H9 (cell line): ENCODE data around the gene RALGDS. TPM values are rescaled to one million over a fixed set of nuclear protein-coding genes. Genes with fewer than 3 reads are reported as not detected.

Source experiments
- DNase-seq: peaks from one replicate; pipeline ENCODE4 v3.0.0-alpha.2; 2017
- H2AFZ ChIP-seq: one replicate; pipeline ENCODE4 v1.6.1; 2013; ENCODE audit warnings: mild to moderate bottlenecking, low read length, control low read depth, moderate library complexity
- H2AK5ac ChIP-seq: 2 replicates; pipeline ENCODE4 v1.6.1; 2013; ENCODE audit warnings: low read length, control low read depth, mixed read lengths; ENCODE audit not compliant: insufficient read length
- H2BK120ac ChIP-seq: one replicate; pipeline ENCODE4 v1.6.1; 2013; ENCODE audit warnings: low read depth, mild to moderate bottlenecking, low read length, control low read depth, inconsistent platforms; ENCODE audit not compliant: poor library complexity, severe bottlenecking
- H2BK12ac ChIP-seq: 2 replicates; pipeline ENCODE4 v1.6.1; 2013; ENCODE audit warnings: low read length, control low read depth, mixed read lengths, low read depth; ENCODE audit not compliant: insufficient read length
- H2BK15ac ChIP-seq: 2 replicates; pipeline ENCODE4 v1.6.1; 2013; ENCODE audit warnings: low read depth, low read length, control low read depth
- H2BK20ac ChIP-seq: one replicate; pipeline ENCODE4 v1.6.1; 2013; ENCODE audit warnings: low read depth, mild to moderate bottlenecking, low read length, control low read depth, inconsistent platforms; ENCODE audit not compliant: poor library complexity, severe bottlenecking
- H2BK5ac ChIP-seq: 2 replicates; pipeline ENCODE4 v1.6.1; 2013; ENCODE audit warnings: low read length, control low read depth, mixed read lengths; ENCODE audit not compliant: insufficient read length
- H3K14ac ChIP-seq: 2 replicates; pipeline ENCODE4 v1.6.1; 2013; ENCODE audit warnings: low read length, control low read depth; ENCODE audit not compliant: insufficient read depth
- H3K18ac ChIP-seq: 2 replicates; pipeline ENCODE4 v1.6.1; 2013; ENCODE audit warnings: low read depth, mild to moderate bottlenecking, mixed read lengths, low read length, control low read depth; ENCODE audit not compliant: insufficient read length
- H3K23ac ChIP-seq: 2 replicates; pipeline ENCODE4 v1.6.1; 2013; ENCODE audit warnings: low read length, control low read depth, mixed read lengths, low read depth; ENCODE audit not compliant: insufficient read length
- H3K23me2 ChIP-seq: 2 replicates; pipeline ENCODE4 v1.6.1; 2013; ENCODE audit warnings: low read depth, mild to moderate bottlenecking, mixed read lengths, low read length, control low read depth; ENCODE audit not compliant: insufficient read length, poor library complexity, severe bottlenecking
- H3K27ac ChIP-seq: 2 replicates; pipeline ENCODE4 v1.5.1; 2013; ENCODE audit warnings: low read length, control low read depth, mixed read lengths, low read depth; ENCODE audit not compliant: insufficient read length
- H3K27me3 ChIP-seq: 2 replicates; pipeline ENCODE4 v1.6.1; 2013; ENCODE audit warnings: low read length, control low read depth, inconsistent platforms; ENCODE audit not compliant: insufficient read depth
- H3K4ac ChIP-seq: 2 replicates; pipeline ENCODE4 v1.6.1; 2013; ENCODE audit warnings: low read depth, mild to moderate bottlenecking, control low read depth, inconsistent platforms, low read length, moderate library complexity
- H3K4me1 ChIP-seq: 2 replicates; pipeline ENCODE4 v1.6.1; 2013; ENCODE audit warnings: low read length, control low read depth, inconsistent platforms; ENCODE audit not compliant: insufficient read depth
- H3K4me2 ChIP-seq: 2 replicates; pipeline ENCODE4 v1.6.1; 2013; ENCODE audit warnings: low read length, control low read depth, mixed read lengths; ENCODE audit not compliant: insufficient read length, insufficient read depth
- H3K56ac ChIP-seq: 2 replicates; pipeline ENCODE4 v1.6.1; 2013; ENCODE audit warnings: low read depth, mild to moderate bottlenecking, mixed read lengths, low read length, control low read depth; ENCODE audit not compliant: insufficient read length
- H3K79me1 ChIP-seq: 2 replicates; pipeline ENCODE4 v1.6.1; 2013; ENCODE audit warnings: low read depth, mild to moderate bottlenecking, moderate library complexity, low read length, control low read depth, inconsistent platforms; ENCODE audit not compliant: insufficient read depth, poor library complexity, severe bottlenecking
- H3K79me2 ChIP-seq: 2 replicates; pipeline ENCODE4 v1.6.1; 2013; ENCODE audit warnings: low read length, control low read depth, inconsistent platforms; ENCODE audit not compliant: insufficient read depth
- H3K9ac ChIP-seq: 2 replicates; pipeline ENCODE4 v1.6.1; 2013; ENCODE audit warnings: low read length, control low read depth, mixed read lengths; ENCODE audit not compliant: insufficient read length; ENCODE audit errors: extremely low read depth
- H3K9me3 ChIP-seq: one replicate; pipeline ENCODE4 v1.6.1; 2013; ENCODE audit warnings: low read depth, low read length, inconsistent platforms; ENCODE audit not compliant: control insufficient read depth
- H3T11ph ChIP-seq: one replicate; pipeline ENCODE4 v1.6.1; 2013; ENCODE audit warnings: mild to moderate bottlenecking, low read length, control low read depth, inconsistent platforms
- H4K20me1 ChIP-seq: one replicate; pipeline ENCODE4 v1.6.1; 2013; ENCODE audit not compliant: control insufficient read depth, insufficient read length, insufficient read depth
- H4K5ac ChIP-seq: 2 replicates; pipeline ENCODE4 v1.6.1; 2013; ENCODE audit warnings: low read depth, mild to moderate bottlenecking, mixed read lengths, low read length, control low read depth; ENCODE audit not compliant: insufficient read length
- H4K8ac ChIP-seq: replicated peaks from 2 replicates; pipeline ENCODE4 v1.6.1; 2013; ENCODE audit warnings: low read length, control low read depth, mixed read lengths, low read depth; ENCODE audit not compliant: insufficient read length
- H4K91ac ChIP-seq: 2 replicates; pipeline ENCODE4 v1.6.1; 2013; ENCODE audit warnings: low read depth, mild to moderate bottlenecking, moderate library complexity, mixed read lengths, low read length, control low read depth; ENCODE audit not compliant: insufficient read length
- H3K27ac Mint-ChIP-seq, 3 experiments: 2 replicates in 2 of 3; 3 replicates in 1 of 3; pipeline ENCODE4 v1.8.0; 2020 to 2021; ENCODE audit warnings: mixed read lengths in 3 of 3, mild to moderate bottlenecking in 1 of 3, moderate library complexity in 1 of 3
- H3K27me3 Mint-ChIP-seq: 2 replicates; pipeline ENCODE4 v1.8.0; 2021; ENCODE audit warnings: low read depth, mild to moderate bottlenecking, moderate library complexity, mixed read lengths
- H3K36me3 Mint-ChIP-seq, 3 experiments: 2 replicates in 2 of 3; 3 replicates in 1 of 3; pipeline ENCODE4 v1.8.0; 2020 to 2021; ENCODE audit warnings: low read depth in 3 of 3, mixed read lengths in 3 of 3; ENCODE audit not compliant: insufficient read depth in 1 of 3
- H3K4me1 Mint-ChIP-seq, 2 experiments: 2 replicates each; pipeline ENCODE4 v1.8.0; 2020; ENCODE audit warnings: mixed read lengths in 2 of 2
- H3K4me3 Mint-ChIP-seq, 2 experiments: 2 replicates in 1 of 2; 3 replicates in 1 of 2; pipeline ENCODE4 v1.8.0; 2020 to 2021; ENCODE audit warnings: mild to moderate bottlenecking in 2 of 2, mixed read lengths in 2 of 2, moderate library complexity in 1 of 2
- H3K9me3 Mint-ChIP-seq, 2 experiments: 2 replicates in 1 of 2; 3 replicates in 1 of 2; pipeline ENCODE4 v1.8.0; 2020; ENCODE audit warnings: mild to moderate bottlenecking in 2 of 2, mixed read lengths in 2 of 2, moderate library complexity in 1 of 2
- WGBS: extraction: QIAGEN DNeasy Blood & Tissue Kit; methylation state at CpG from one replicate; pipeline ENCODE4 v1.1.7; 2013; ENCODE audit warnings: missing lambda C conversion rate, low lambda C conversion rate, mixed read lengths; ENCODE audit not compliant: insufficient read length; ENCODE audit errors: extremely low coverage; 5-methylcytosine and 5-hydroxymethylcytosine counted together
- total RNA-seq: library from RNA; stranded (reverse); gene quantifications from 2 replicates; pipeline ENCODE4 v1.2.1, GENCODE V29; 2021
- TF ChIP-seq, protein P1 (sequence below): fragments of 200-600 bp; sonication (generic); conservative IDR thresholded peaks from 3 replicates; pipeline ENCODE4 v1.8.0; 2021; ENCODE audit warnings: antibody characterized with exemption, mild to moderate bottlenecking

The RALGDS gene
- total RNA-seq, 1 experiment from 2014 or later = 21.3 TPM

DNA sequence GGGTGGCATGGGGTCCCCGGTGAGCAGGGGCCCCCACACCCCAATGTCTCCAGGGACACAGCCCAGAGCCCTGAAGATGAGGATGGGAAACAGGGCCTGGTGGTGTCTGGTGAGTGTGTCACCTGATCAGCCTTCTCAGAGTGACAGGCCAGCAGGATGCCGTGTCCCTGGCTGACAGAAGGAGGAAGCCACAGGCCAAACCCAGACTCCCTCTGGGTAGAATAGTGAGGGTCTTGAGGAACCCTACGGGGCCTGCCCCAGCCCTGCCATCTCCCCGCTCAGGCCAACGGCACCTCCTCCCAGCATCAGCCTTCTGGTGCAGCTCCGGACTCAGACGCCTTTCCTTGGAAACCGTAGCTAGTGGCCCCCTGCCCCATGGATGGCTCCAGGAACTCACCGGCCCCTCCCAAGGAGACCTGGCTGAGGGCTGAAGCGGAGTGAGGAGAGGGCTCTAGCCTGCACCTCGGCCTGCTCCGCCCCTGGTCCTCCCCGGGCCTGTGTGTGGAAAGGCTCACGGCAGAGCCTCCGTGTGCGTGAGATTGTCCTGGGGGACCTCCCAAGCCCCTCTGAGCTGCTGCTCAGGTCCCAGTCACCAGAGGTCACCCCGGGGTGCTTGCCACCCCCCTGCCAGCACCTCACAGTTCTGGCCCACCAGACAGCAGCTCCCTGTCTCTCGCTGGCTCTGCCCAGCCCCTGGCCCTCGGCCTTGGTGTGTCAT lies 6.0 kb downstream of the RALGDS start:
- H4K8ac ChIP-seq = no peak overlapping the region
- peaks cover 8% of the 10 kb centered on the region; the same call in 1 of the 2 replicates for H3K27me3 ChIP-seq
- peaks cover 1 to 4% (median 4%) of the 10 kb centered on the region in 3 experiments; a peak in 4 of 7 replicates for H3K36me3 Mint-ChIP-seq
- H3K4me1 Mint-ChIP-seq = peaks cover 10 to 28% of the 10 kb centered on the region in 2 experiments
- no peak overlapping the region for H2BK15ac ChIP-seq
- H3T11ph ChIP-seq = no peak overlapping the region
- H3K9me3 ChIP-seq = no peaks in the 10 kb centered on the region
- no peak overlapping the region for H2BK20ac ChIP-seq
- H4K20me1 ChIP-seq = peaks cover 8% of the 10 kb centered on the region
- H3K4me1 ChIP-seq = peaks cover 3% of the 10 kb centered on the region; the same call in 1 of the 2 replicates
- no peak overlapping the region for H2BK120ac ChIP-seq
- DNase-seq = no peak
- no peak overlapping the region for H2AK5ac ChIP-seq
- no peak overlapping the region for H4K5ac ChIP-seq
- H3K4me2 ChIP-seq = no peak overlapping the region
- H3K79me1 ChIP-seq = no peaks in the 10 kb centered on the region
- no peaks in the 10 kb centered on the region for H3K23me2 ChIP-seq
- H2AFZ ChIP-seq = no peak overlapping the region
- H3K4ac ChIP-seq = no peak overlapping the region
- H4K91ac ChIP-seq = no peak overlapping the region
- H3K27ac ChIP-seq = no peak overlapping the region
- H2BK12ac ChIP-seq = no peak overlapping the region
- peaks cover 24% of the 10 kb centered on the region for H3K27me3 Mint-ChIP-seq
- no peak overlapping the region for H3K27ac Mint-ChIP-seq
- H3K9me3 Mint-ChIP-seq = no peaks in the 10 kb centered on the region
- no peak overlapping the region for H3K18ac ChIP-seq
- no peak overlapping the region for H3K23ac ChIP-seq
- no peak overlapping the region for H3K4me3 Mint-ChIP-seq
- no peaks in the 10 kb centered on the region for H3K79me2 ChIP-seq
- no peak overlapping the region for H2BK5ac ChIP-seq
- H3K14ac ChIP-seq = no peak overlapping the region; the same call in 1 of the 2 replicates
- H3K9ac ChIP-seq = no peak overlapping the region
- TF ChIP-seq, protein P1, sequence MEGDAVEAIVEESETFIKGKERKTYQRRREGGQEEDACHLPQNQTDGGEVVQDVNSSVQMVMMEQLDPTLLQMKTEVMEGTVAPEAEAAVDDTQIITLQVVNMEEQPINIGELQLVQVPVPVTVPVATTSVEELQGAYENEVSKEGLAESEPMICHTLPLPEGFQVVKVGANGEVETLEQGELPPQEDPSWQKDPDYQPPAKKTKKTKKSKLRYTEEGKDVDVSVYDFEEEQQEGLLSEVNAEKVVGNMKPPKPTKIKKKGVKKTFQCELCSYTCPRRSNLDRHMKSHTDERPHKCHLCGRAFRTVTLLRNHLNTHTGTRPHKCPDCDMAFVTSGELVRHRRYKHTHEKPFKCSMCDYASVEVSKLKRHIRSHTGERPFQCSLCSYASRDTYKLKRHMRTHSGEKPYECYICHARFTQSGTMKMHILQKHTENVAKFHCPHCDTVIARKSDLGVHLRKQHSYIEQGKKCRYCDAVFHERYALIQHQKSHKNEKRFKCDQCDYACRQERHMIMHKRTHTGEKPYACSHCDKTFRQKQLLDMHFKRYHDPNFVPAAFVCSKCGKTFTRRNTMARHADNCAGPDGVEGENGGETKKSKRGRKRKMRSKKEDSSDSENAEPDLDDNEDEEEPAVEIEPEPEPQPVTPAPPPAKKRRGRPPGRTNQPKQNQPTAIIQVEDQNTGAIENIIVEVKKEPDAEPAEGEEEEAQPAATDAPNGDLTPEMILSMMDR = no peak
- H3K56ac ChIP-seq = no peak overlapping the region
- WGBS = no CpG with 5 or more reads among the region's 19 CpGs
